ENCODE results near the gene APEH.

APEH gene

GRCh38 chr3:49646236-49646635 lies 27.9 kb upstream of the APEH start:
- no peak overlapping the region for H3K4me3 ChIP-seq (IDR thresholded peaks at IDR 0.05; ENCODE audit: insufficient read depth, low read depth, low read length)
- no peaks in the 10 kb centered on the region for H3K4me1 ChIP-seq (ENCODE audit: low read depth, poor library complexity, severe bottlenecking)
- H4K20me1 ChIP-seq (ENCODE audit: insufficient read depth): no peaks in the 10 kb centered on the region
- no peaks in the 10 kb centered on the region for H3K79me2 ChIP-seq (ENCODE audit: insufficient read depth, low read depth)
- no peaks in the 10 kb centered on the region for H3K27me3 ChIP-seq (ENCODE audit: insufficient read depth, low read depth)
- TF ChIP-seq CTCF (conservative IDR thresholded peaks at IDR 0.05; ENCODE audit: low read depth, low read length): no peak
- H2AFZ ChIP-seq (ENCODE audit: low read depth): no peak overlapping the region
- no peak overlapping the region for H3K4me2 ChIP-seq
- no peak overlapping the region for H3K27ac ChIP-seq
- H3K9ac ChIP-seq: no peak overlapping the region
- no peaks in the 10 kb centered on the region for H3K36me3 ChIP-seq (ENCODE audit: insufficient read depth)

- Histone ChIP-seq H3K9ac (no peak overlapping the region), H2AFZ (ENCODE audit: low read depth) (no peak overlapping the region), H3K4me2 (no peak overlapping the region)
These were observed 26.4 kb upstream of the APEH start for GRCh38 chr3:49647741-49648140.

GRCh38 chr3:49648354-49649019 lies 25.7 kb upstream of the APEH start:
- Histone ChIP-seq H2AFZ (ENCODE audit: low read depth) (no peak overlapping the region), H3K4me1 (ENCODE audit: low read depth, poor library complexity, severe bottlenecking) (no peaks in the 10 kb centered on the region), H3K27ac (no peak overlapping the region), H3K27me3 (ENCODE audit: insufficient read depth, low read depth) (no peaks in the 10 kb centered on the region), H3K9ac (no peak overlapping the region), H3K4me2 (no peak overlapping the region), H3K4me3 (IDR thresholded peaks at IDR 0.05; ENCODE audit: insufficient read depth, low read depth, low read length) (no peak overlapping the region), H3K79me2 (ENCODE audit: insufficient read depth, low read depth) (no peaks in the 10 kb centered on the region), H3K36me3 (ENCODE audit: insufficient read depth) (no peaks in the 10 kb centered on the region), H4K20me1 (ENCODE audit: insufficient read depth) (no peaks in the 10 kb centered on the region)
- no peak for TF ChIP-seq CTCF (conservative IDR thresholded peaks at IDR 0.05; ENCODE audit: low read depth, low read length)

More at GRCh38 chr3:49647741-49648140, 26.4 kb upstream of the APEH start:
- no peaks in the 10 kb centered on the region for H4K20me1 ChIP-seq (ENCODE audit: insufficient read depth)
- H3K79me2 ChIP-seq (ENCODE audit: insufficient read depth, low read depth): no peaks in the 10 kb centered on the region
- H3K27ac ChIP-seq: no peak overlapping the region
- H3K36me3 ChIP-seq (ENCODE audit: insufficient read depth): no peaks in the 10 kb centered on the region
- H3K27me3 ChIP-seq (ENCODE audit: insufficient read depth, low read depth): no peaks in the 10 kb centered on the region
- no peak for TF ChIP-seq CTCF (conservative IDR thresholded peaks at IDR 0.05; ENCODE audit: low read depth, low read length)
- no peak overlapping the region for H3K4me3 ChIP-seq (IDR thresholded peaks at IDR 0.05; ENCODE audit: insufficient read depth, low read depth, low read length)
- no peaks in the 10 kb centered on the region for H3K4me1 ChIP-seq (ENCODE audit: low read depth, poor library complexity, severe bottlenecking)

- H3K4me2 ChIP-seq: no peak overlapping the region
- H3K36me3 ChIP-seq (ENCODE audit: insufficient read depth): no peaks in the 10 kb centered on the region
- H3K79me2 ChIP-seq (ENCODE audit: insufficient read depth, low read depth): no peaks in the 10 kb centered on the region
- no peaks in the 10 kb centered on the region for H3K27me3 ChIP-seq (ENCODE audit: insufficient read depth, low read depth)
- no peak overlapping the region for H3K9ac ChIP-seq
- no peak overlapping the region for H2AFZ ChIP-seq (ENCODE audit: low read depth)
- peaks cover under 1% of the 10 kb centered on the region for H3K4me1 ChIP-seq (ENCODE audit: low read depth, poor library complexity, severe bottlenecking)
- TF ChIP-seq CTCF (conservative IDR thresholded peaks at IDR 0.05; ENCODE audit: low read depth, low read length): no peak
- no peak overlapping the region for H3K27ac ChIP-seq
- H4K20me1 ChIP-seq (ENCODE audit: insufficient read depth): no peaks in the 10 kb centered on the region
- no peak overlapping the region for H3K4me3 ChIP-seq (IDR thresholded peaks at IDR 0.05; ENCODE audit: insufficient read depth, low read depth, low read length)
These were observed 24.6 kb upstream of the APEH start for GRCh38 chr3:49649576-49649975.

All from KMS-11 (cell line).